Smooth muscle cell (in vitro differentiated cells): ENCODE data around the gene ULK4. TPM values are rescaled to one million over a fixed set of nuclear protein-coding genes. Genes with fewer than 3 reads are reported as not detected.

Experiments used
- DNase-seq: peaks from one replicate; lab custom pipeline; 2025; ENCODE audit not compliant: unreplicated experiment; lab: John Stamatoyannopoulos, UW
- H2AFZ ChIP-seq: fragments of 200-600 bp; sonication (generic); 2 replicates; pipeline ENCODE4 v1.6.0; 2016; ENCODE audit warnings: antibody characterized with exemption, low read depth, mild to moderate bottlenecking
- H3F3A ChIP-seq: fragments of 200-600 bp; sonication (generic); 2 replicates; pipeline ENCODE4 v1.6.0; 2017; ENCODE audit warnings: antibody characterized with exemption, low read depth
- H3K27ac ChIP-seq: fragments of 200-600 bp; sonication (generic); 2 replicates; pipeline ENCODE4 v1.5.1; 2016; ENCODE audit warnings: low read depth, mild to moderate bottlenecking
- H3K27me3 ChIP-seq: fragments of 200-600 bp; sonication (generic); 2 replicates; pipeline ENCODE4 v1.6.1; 2016; ENCODE audit warnings: low read depth, mild to moderate bottlenecking
- H3K36me3 ChIP-seq: fragments of 200-600 bp; sonication (generic); 2 replicates; pipeline ENCODE4 v1.5.1; 2016; ENCODE audit warnings: low read depth
- H3K4me1 ChIP-seq: fragments of 200-600 bp; sonication (generic); 2 replicates; pipeline ENCODE4 v1.5.1; 2016; ENCODE audit warnings: low read depth
- H3K4me2 ChIP-seq: fragments of 200-600 bp; sonication (generic); 2 replicates; pipeline ENCODE4 v1.6.0; 2016; ENCODE audit warnings: mild to moderate bottlenecking
- H3K4me3 ChIP-seq: fragments of 200-600 bp; sonication (generic); 2 replicates; pipeline ENCODE4 v1.5.1; 2016; ENCODE audit warnings: mild to moderate bottlenecking
- H3K79me2 ChIP-seq: fragments of 200-600 bp; sonication (generic); 2 replicates; pipeline ENCODE4 v1.6.0; 2016; ENCODE audit warnings: low read depth, mild to moderate bottlenecking
- H3K9ac ChIP-seq: fragments of 200-600 bp; sonication (generic); 2 replicates; pipeline ENCODE4 v1.6.0; 2016; ENCODE audit warnings: low read depth
- H3K9me3 ChIP-seq: fragments of 200-600 bp; sonication (generic); replicated peaks from 2 replicates; pipeline ENCODE4 v1.5.1; 2016; ENCODE audit warnings: low read depth
- H4K20me1 ChIP-seq: fragments of 200-600 bp; sonication (generic); 2 replicates; pipeline ENCODE4 v1.6.0; 2016; ENCODE audit warnings: low read depth
- WGBS: methylation state at CpG from one replicate; pipeline ENCODE4 v1.1.7; 2016; ENCODE audit warnings: low lambda C conversion rate; 5-methylcytosine and 5-hydroxymethylcytosine counted together
- polyA plus RNA-seq: library from polyadenylated mRNA; unstranded; fragments of >200 nt; fragmentation: Nextera tagmentation; extraction: Ambion mirVana; gene quantifications from 2 replicates; pipeline ENCODE4 v1.2.1, GENCODE V29; 2016
- total RNA-seq: library from RNA; depleted of rRNA; stranded (reverse); fragments of >200 nt; gene quantifications from 2 replicates; pipeline ENCODE4 v1.2.3, GENCODE V29; 2014
- TF ChIP-seq, protein P1 (sequence below): fragments of 200-600 bp; sonication (generic); IDR thresholded peaks from 2 replicates; pipeline ENCODE4 v1.5.1; 2017; ENCODE audit warnings: borderline replicate concordance, mild to moderate bottlenecking, antibody characterized with exemption; ENCODE audit not compliant: insufficient read depth, poor library complexity, severe bottlenecking

Gene ULK4
- total and polyA plus RNA-seq, 2 experiments from 2014 or later, result 4.3 to 14.2 TPM

DNA sequence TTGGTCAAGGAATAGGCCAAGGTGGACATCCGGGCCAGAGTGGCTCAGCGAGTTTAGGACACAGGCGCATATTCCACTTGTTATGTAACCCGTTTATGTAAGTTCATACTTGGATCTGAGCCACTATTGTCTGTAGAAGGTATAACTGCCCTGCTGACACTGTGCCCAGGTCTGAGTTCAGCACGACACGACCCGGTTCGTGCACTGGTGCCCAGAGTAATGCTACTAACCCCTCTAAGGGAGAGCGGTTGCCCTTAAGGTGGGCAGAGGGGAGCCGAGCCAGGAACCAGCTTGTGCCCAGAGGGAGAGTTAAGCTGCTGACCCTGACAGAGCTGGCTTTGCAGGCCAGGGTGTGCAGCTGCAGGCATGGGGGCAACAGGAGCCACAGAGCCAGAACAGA is 1.9 kb upstream of the ULK4 start:
- TF ChIP-seq, protein P1, sequence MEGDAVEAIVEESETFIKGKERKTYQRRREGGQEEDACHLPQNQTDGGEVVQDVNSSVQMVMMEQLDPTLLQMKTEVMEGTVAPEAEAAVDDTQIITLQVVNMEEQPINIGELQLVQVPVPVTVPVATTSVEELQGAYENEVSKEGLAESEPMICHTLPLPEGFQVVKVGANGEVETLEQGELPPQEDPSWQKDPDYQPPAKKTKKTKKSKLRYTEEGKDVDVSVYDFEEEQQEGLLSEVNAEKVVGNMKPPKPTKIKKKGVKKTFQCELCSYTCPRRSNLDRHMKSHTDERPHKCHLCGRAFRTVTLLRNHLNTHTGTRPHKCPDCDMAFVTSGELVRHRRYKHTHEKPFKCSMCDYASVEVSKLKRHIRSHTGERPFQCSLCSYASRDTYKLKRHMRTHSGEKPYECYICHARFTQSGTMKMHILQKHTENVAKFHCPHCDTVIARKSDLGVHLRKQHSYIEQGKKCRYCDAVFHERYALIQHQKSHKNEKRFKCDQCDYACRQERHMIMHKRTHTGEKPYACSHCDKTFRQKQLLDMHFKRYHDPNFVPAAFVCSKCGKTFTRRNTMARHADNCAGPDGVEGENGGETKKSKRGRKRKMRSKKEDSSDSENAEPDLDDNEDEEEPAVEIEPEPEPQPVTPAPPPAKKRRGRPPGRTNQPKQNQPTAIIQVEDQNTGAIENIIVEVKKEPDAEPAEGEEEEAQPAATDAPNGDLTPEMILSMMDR, result no peak
- Histone ChIP-seq H3K4me2 (no peak overlapping the region), H3F3A (no peaks in the 10 kb centered on the region), H3K9ac (no peak overlapping the region), H3K27me3 (no peaks in the 10 kb centered on the region), H4K20me1 (no peaks in the 10 kb centered on the region), H3K4me1 (peaks cover 5% of the 10 kb centered on the region), H3K36me3 (no peaks in the 10 kb centered on the region), H3K4me3 (no peak overlapping the region), H3K27ac (no peak overlapping the region), H2AFZ (no peak overlapping the region), H3K9me3 (no peaks in the 10 kb centered on the region), H3K79me2 (peaks cover 13% of the 10 kb centered on the region)
- 96% methylated on average over 10 of the region's 10 CpGs for WGBS
- DNase-seq, result no peak

DNA sequence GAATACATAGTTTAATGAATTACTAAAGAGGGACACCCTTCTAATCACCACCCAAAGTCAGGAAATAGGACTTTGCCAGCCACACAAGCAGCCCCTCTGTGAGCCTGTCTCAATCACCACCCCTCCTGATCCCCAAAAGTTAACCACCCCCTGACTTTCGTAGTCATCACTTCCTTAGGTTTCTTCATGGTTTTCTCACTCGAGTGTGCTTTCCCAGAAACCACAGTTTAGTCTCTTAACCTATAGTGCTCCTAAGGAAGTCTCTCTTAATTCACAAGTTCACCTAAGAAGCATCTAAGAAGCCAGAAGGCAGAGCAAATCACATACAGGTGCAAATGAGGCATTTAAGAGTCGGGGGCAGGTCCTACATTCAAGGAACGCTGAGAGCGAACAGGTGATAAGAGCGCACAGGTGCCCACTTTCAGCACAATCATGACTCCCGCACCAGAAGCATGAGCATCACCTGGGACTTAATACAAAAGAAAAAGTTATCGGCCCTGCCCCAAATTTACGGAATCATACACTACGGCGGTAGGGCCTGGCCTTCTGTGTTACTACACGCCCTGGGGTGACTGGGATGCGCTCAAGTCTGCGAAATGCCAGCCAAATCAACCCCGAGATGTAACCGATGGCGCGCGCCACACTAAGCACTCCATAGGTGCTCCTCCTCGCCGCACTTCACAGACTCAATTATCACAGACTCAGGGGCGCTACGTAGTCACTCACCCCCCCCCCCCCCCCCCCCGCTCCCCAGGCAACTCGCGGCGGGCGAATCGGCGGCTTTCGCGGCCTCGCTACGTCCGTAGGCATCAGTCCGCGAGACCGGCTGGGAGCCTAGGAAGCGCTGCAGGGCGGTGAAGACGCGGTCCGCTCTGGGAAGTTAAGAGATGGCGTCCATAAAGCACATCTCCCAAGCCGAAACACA is 815 bp downstream of the ULK4 start:
- H3K9me3 ChIP-seq, result no peaks in the 10 kb centered on the region
- H3K27ac ChIP-seq, result peak overlapping the region; percentile 97
- peak overlapping the region; percentile 91 for H3K9ac ChIP-seq
- H3K4me1 ChIP-seq, result peaks cover 5% of the 10 kb centered on the region
- WGBS, result 2% methylated on average over 44 of the region's 45 CpGs
- H3K4me2 ChIP-seq, result peak overlapping the region; percentile 92
- H3F3A ChIP-seq, result no peaks in the 10 kb centered on the region
- H3K4me3 ChIP-seq, result peak overlapping the region; percentile 78
- H3K36me3 ChIP-seq, result no peaks in the 10 kb centered on the region
- peak; percentile 59 for DNase-seq
- TF ChIP-seq, protein P1, result no peak
- no peaks in the 10 kb centered on the region for H4K20me1 ChIP-seq
- peak overlapping the region; percentile 75 for H2AFZ ChIP-seq
- peaks cover 13% of the 10 kb centered on the region for H3K79me2 ChIP-seq
- H3K27me3 ChIP-seq, result no peaks in the 10 kb centered on the region

GRCh38 chr3:41956574-41956973 is 5.3 kb downstream of the ULK4 start:
- TF ChIP-seq, protein P1, result no peak
- Histone ChIP-seq H4K20me1 (no peaks in the 10 kb centered on the region), H3K4me3 (no peak overlapping the region), H2AFZ (no peak overlapping the region), H3K4me2 (no peak overlapping the region), H3F3A (no peaks in the 10 kb centered on the region), H3K36me3 (no peaks in the 10 kb centered on the region), H3K9ac (no peak overlapping the region), H3K79me2 (peaks cover 13% of the 10 kb centered on the region), H3K27me3 (no peaks in the 10 kb centered on the region), H3K27ac (no peak overlapping the region), H3K4me1 (peaks cover 5% of the 10 kb centered on the region), H3K9me3 (no peaks in the 10 kb centered on the region)
- no peak for DNase-seq

DNA sequence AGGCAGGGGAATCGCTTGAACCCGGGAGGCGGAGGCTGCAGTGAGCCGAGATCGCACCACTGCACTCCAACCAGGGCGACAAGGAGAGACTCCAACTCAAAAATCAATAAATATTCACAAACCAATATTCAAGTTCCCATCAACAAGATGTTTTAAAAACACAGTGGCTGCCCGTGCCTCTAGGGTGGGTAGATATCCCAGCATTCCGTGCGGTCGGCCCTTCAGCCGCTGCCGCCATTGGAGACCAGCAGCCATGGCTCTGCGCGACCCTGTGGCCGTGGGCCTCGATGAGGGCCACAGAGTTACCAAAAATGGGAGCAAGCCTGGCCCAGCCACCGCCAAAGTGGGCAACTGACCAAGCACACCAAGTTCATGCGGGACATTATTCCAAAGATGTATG is 6.7 kb downstream of the ULK4 start:
- no peaks in the 10 kb centered on the region for H3K36me3 ChIP-seq
- H3K79me2 ChIP-seq, result peaks cover 8% of the 10 kb centered on the region
- H3K4me3 ChIP-seq, result no peak overlapping the region
- DNase-seq, result no peak
- H2AFZ ChIP-seq, result no peak overlapping the region
- no peaks in the 10 kb centered on the region for H4K20me1 ChIP-seq
- TF ChIP-seq, protein P1, result no peak
- no peaks in the 10 kb centered on the region for H3K9me3 ChIP-seq
- H3K4me1 ChIP-seq, result no peaks in the 10 kb centered on the region
- H3K27me3 ChIP-seq, result no peaks in the 10 kb centered on the region
- no peak overlapping the region for H3K9ac ChIP-seq
- WGBS, result 93% methylated on average over 18 of the region's 18 CpGs
- no peak overlapping the region for H3K4me2 ChIP-seq
- no peak overlapping the region for H3K27ac ChIP-seq
- no peaks in the 10 kb centered on the region for H3F3A ChIP-seq
